Mammary epithelial cell (primary cell): Measurements from ENCODE around the gene SMTNL2.

Experiments
- CTCF ChIP-seq, 2 donors: IDR thresholded peaks in 1 of 2; conservative IDR thresholded peaks in 1 of 2; 2 replicates each; pipeline ENCODE4 v1.5.1; 2011 to 2012; ENCODE audit warnings: inconsistent platforms in 2 of 2, low read length in 2 of 2, mild to moderate bottlenecking in 2 of 2, control low read depth in 1 of 2, low read depth in 1 of 2; ENCODE audit not compliant: insufficient read depth in 1 of 2; ENCODE audit errors: extremely low read depth in 1 of 2
- EZH2 ChIP-seq: IDR thresholded peaks from 2 replicates; pipeline ENCODE4 v1.6.1; 2012; ENCODE audit warnings: low read length, inconsistent platforms, borderline replicate concordance

DNA sequence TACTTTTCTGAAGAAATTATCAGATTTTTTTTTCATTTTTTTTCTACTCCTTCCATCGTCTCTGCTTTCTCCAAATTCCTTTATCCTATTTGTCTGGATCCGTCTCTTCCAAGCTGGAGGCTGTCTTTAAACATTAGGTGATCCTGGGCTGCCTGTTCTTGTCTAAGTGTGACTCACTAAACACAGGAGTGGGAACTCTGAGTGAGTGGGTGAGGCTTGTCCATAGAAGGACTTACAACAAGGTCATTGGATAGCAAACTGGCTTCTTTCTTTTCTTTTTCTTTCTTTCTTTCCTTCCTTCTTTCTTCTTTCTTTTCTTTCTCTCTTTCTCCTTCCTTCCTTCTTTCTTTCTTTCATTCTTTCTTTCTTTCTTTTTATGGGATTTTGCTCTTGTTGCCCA lies 38.9 kb downstream of the SMTNL2 start:
- TF ChIP-seq CTCF (conservative IDR thresholded peaks at IDR 0.05 in 1 of 2, IDR thresholded peaks at IDR 0.05 in 1 of 2; ENCODE audit: extremely low read depth in 1 of 2, insufficient read depth in 1 of 2, low read depth in 1 of 2, low read length in 2 of 2) (no peak), EZH2 (no peak)
